NCI-H774 (cell line): ENCODE results near the gene KDELR3.
"Not testable (repeated sequence)": the region's sequence is repeated elsewhere in the genome, so short reads cannot be mapped to it uniquely, and the experiment has no call there.

ENCODE experiments used
- DNase-seq: peaks from one replicate; lab custom pipeline; 2025; lab: John Stamatoyannopoulos, UW

The KDELR3 gene

DNA sequence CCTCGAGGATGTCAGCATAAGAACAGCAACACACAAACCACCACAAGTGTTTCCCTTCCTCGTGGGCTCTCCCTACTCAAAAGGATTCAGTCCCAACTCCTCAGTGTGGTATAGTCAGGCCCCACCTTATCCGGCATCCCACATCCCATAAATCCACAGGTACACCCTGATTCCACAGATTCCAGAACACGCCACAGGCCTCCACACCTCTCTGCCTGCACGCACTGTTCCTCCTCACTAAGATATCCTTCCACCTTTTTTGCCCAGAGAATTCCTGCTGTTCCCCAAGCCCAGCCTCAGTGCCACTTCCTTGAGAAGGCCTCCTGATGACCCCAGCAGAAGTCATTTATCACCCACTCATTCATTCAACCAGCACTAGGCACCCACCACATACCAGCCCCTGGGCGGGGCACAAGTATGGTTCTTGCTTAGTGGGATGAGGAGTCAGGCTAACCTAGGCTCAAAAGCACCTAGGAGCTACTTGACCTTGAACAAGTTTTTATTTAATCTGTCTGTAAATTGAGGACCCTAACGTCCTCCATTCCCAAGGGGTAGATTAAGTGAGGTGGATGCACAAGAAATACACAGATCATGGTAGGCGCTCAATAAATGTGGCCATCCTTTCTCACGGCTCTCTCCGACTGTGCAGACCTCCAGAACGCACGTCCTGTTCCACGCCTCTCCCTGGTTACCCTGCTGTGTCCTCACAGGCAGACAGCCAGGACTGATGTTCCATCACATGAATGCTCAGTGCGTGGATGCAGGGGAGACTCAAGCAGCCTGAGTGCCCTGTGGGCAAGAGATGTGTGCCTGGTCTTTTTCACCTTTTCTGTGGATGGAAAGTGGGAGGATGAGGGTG, 10.8 kb upstream of the KDELR3 start:
- no peak for DNase-seq

DNA sequence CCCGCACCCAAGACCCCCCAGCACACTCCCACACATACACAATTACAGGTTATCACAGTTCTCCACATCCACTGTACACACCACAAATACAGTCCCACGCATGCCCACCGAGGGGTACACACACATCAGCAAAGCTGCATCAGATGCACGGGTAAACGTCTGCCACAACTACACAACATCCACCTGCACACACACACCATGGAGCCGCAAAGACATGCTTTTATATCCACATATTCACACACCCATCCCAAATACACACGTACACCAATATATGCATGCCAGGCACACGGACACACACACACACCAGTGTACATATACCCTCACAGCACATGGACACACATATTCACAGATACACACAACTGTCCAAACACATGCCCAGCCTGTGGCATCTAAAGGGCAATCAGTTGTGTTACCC, 7.5 kb upstream of the KDELR3 start:
- DNase-seq = no peak

DNA sequence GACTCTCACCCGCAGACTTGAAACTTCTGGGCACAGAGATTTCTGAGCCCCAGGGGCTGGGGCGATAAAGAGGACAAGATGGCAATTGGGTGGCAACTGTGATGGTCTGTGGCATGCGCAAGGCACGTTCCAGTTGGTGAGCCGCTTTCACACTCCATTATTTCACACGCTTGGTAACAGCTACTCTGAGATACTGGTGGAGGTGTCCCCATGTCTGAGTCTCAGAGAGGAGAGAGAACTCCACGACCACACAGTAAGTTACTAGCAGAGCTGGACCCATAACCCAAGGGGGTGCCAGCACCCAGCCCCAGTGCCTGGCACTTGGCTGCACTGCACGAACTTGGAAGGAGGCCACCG, 6.9 kb upstream of the KDELR3 start:
- DNase-seq = no peak

DNA sequence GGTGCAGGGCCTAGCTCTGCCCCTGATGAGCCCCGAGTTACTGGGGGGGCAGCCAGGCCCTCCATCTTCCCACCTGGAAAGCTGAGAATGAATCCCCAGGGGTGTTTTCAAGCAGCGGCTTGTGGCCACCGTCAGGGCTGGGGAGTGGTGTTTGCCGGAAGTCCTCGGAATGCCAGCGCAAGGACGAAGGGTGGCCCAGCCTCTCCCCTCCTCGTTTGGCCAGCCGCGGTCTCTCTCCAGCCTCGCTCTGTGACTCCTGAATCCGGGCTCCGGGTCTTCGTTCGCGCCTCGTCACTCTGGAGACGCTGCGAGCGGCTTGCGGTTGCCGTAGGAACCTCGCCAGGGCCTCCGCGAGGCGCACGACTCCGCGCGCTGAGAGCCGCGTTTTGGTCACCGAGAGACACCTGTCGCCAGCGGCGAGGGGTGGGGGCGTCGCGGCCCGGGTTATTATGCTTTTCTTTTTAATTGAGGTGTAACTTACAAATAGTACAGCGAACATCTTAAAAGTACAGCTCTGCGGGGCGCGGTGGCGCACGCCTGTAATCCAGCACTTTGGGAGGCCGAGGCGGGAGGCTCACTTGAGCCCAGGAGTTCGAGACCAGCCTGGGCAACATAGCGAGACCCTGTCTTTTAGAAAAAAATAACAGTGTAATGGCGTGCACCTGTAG, 6.3 kb upstream of the KDELR3 start:
- DNase-seq = peak; percentile 32

DNA sequence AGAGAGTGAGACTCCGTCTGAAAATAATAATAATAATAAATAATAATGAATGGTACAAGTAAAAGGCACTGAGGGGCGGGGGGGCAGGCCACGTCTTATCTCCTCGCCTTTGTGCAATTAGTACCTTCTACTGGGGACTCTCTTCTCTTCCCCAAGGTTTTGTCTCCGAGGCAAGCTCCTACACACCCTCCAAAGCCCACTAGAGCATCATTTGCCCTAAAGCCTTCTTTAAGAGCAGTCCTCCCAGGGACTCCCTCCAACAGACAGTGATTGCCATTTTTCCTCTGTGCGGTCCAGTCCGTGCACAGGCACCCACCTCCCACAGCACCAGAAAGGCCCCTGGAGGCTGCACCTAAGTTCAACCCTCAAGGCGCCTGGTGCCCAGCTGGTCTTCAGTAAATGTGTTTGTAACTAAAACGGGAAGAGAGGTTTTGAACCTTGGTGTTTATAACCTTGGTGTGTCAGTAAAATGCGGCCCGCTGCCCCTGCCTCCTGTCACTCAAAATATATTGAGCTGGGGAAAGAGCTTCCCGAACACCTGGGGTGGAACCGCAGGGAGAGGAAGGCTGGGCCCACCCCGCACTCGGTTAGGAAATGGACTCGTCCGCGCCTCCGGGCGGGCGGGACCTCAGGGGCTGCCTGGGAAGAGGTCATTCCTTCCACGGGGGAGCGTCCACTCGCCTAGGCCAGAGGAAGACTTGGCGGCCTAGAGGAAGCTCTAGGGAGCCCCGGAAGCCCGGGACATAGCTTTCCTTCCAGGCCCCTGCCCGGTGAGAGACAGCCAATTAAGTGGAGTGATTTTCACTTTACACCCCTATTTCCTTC, 4.7 kb upstream of the KDELR3 start:
- DNase-seq = no peak

DNA sequence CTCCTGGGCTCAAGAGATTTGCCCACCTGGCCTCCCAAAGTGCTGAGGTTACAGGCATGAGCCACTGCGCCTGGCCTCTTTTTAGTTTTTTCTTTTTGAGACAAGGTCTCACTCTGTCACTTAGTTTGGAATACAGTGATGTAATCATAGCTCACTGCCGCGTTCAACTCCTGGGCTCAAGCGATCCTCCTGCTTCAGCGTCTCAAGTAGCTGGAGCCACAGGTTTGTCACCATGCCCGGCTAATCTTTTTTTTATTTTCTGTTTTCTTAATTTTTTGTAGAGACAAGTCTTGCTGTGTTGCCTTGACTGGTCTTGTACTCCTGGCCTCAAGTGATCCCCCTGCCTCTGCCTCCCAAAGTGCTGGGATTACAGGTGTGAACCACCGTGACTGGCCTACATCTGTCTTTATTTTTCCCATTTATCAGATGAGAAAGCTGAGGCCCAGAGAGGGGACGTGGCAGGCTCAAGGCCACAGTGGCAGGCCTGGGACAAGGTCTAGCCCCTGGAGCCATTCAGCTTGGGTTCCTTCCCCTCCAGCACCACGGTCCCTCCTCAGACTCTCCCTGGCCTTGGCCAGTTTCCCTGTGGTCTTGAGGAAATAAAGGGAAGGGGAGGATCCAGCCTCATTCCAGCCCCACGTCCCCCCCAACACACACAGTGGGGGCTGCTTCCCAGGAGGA, 2.8 kb upstream of the KDELR3 start:
- DNase-seq = no peak

DNA sequence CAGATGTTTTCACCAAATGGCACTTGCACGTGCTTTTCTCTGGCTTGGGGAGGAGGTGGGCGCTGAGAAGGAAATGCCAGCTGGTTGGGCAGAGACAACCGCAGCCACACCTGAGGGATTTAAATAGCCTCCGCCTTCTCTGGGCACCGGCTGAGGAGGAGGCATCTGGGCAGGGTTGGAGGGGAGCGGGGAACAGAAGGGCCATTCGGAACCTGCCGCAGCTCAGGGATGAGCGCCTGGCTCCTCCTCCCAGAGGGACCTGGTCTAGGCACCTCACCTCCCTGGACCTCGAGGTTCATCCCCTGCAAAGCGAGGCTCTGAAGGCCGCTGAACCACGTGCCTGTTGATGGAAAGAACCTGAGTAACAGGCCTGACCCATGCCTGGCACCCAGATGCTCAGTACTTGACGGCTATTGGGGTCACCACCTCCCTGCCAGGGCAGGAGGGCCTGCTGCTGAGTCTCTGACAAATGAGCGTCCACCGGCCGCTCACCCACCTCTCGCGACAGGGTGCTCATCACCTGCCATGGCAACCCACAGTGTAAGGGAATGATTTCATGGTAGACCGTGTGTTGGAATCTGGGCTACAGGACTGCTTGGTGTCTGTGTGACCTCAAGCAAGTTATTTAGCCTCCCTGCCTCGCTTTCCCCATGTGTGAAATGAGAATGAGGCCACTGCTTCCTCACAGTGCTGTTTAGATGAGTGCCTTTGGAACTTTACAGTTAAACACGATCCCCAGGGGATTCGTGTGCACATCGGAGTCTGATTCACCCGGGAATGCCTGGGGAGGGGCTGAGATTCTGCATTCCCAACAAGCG, 2.0 kb upstream of the KDELR3 start:
- no peak for DNase-seq

DNA sequence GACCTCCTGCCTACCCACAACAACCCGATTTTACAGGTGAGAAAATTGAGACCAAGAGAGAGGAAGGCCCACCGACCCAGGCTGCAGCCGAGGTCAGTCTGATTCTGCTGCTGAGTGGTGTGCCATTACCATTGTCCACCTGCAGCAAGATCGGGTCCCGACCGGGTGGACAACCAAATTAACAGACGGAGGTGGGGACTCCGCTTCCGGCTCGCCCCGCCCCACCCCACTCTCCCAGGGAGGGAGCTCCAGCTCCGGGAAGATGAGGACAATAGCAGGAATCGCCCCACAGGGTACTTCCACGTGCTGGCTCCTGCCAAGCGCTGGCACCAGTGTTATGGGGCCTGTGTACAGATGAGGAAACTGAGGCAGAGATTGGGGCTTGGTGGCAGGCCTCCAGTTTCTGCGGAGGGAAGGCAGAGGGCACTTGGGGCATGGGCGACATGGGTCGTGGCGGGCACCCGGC, 425 bp upstream of the KDELR3 start:
- no peak for DNase-seq

DNA sequence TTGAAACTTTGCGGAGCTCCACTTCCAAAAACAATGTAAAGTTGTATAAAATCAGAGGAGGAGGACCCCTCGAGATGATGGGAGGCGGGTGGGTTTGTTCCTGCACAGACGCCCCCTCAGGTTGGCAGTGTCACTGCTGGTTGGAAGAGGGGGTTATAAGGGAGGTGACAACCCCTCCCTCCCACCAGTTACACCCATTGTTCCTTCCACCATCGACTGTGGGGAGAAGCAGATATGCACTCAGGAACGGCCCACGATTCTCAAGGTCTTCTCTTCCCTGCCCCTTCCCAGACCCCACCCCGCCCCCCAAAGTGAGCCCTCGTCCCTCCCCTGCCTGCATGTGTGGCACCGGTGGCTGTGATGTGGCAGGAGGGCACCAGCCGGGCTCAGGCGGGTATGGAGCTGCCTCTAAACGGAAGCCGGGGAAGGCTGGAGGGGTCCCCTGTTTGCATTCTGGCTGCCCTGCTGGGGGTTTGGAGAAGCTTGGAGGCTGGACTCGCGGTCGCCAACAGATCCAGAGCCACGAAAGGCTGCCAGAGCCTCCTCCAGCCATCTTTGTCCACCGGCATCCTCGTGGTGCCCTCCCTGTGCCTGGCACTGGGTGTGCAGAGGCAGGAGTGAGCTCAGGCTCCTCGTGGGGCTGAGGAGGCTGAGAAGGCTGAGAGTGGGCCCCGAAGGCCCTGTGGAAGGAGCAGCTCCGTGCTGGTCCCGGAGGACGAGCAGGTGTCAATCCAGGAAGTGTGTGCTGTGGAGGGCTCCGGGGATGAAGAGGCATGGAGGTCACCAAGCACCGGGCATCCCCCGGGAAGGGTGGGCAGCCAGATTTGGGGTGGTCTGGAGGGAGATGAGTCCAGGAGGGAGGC, 778 bp downstream of the KDELR3 start:
- DNase-seq = no peak

DNA sequence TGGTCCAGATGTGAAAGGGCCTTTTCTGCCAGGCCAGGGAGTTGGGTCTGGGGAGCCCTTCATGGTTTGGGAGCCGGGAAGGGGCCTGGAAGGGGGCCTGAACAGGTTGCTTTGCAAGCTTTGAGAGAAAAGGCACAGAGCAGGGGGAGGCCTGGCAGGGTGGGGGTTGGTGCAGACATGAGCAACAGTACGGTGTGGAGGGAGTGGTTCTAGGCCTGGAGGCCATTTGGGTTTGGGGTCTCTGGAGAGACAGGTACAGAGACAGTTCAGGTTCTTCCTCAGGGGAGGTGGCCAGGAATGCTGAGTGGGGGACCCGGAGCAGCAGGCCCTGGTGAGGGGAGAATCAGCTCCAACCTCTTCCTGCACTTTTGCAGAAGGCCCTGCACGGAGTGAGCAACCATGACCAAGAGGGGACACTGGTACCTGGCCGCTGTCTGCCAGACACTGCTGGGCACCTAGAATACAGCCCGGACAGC, 1.4 kb downstream of the KDELR3 start:
- no peak for DNase-seq

DNA sequence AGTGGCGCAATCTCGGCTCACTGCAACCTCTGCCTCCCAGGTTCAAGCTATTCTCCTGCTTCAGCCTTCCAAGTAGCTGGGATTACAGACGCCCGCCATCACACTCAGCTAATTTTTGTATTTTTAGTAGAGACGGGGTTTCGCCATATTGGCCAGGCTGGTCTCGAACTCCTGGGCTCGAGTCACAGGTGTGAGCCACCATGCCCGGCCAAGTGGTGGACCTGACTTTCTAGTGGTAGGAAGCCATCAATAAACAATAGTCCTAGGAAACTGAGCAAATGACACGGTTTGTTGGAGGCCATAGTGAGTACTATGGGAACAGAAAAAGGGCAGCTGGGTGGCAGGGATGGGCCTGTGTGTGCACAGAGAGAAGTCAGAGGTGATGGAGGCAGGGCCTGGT, 2.3 kb downstream of the KDELR3 start:
- DNase-seq = not testable (repeated sequence)

DNA sequence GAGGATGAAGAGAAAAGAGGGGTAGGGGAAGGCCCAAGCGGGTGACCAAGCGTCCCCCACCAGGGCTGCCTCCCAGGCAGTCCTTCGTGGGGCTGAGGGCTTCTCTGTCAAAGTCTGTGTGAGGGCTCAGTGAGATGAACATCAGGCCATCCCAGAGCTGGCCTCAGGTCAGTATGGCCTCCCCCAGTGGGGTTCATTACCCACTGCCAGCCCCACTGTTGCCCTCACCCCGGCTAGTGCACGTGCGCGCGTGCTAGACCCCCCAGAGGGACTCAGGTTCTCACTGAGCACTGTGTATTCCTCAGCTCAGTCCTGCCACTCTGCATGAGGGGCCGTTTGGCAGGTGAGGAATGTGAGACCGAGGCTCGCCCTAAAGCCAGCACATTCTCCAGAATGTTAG, 3.3 kb downstream of the KDELR3 start:
- no peak for DNase-seq

DNA sequence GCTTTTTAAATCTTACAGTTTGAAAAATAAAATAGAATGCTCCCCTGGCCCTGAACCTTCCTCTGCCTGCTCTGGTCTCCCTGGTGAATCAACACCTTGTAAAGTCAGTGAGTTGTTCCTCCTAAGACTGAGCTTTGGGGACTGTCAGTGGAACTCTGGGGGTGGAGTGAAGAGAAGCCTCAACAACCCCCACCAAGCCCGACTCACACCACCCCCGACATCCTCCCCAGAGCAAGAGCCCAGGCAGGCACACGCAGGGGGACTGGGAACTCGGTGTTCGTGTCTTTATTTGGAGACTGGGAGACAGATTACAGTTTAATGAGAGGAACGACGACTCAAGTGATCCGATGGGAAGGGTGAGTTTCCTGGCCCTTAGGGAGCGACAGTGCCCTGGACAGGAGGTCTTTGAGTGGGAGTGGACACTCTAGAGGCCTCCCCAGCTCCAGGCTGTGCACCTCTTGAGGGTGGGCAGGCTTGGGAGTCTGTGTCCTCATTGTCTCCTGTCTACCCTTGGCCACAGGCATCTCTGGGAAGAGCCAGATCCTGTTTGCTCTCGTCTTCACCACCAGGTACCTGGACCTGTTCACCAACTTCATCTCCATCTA, 6.2 kb downstream of the KDELR3 start:
- DNase-seq = no peak

DNA sequence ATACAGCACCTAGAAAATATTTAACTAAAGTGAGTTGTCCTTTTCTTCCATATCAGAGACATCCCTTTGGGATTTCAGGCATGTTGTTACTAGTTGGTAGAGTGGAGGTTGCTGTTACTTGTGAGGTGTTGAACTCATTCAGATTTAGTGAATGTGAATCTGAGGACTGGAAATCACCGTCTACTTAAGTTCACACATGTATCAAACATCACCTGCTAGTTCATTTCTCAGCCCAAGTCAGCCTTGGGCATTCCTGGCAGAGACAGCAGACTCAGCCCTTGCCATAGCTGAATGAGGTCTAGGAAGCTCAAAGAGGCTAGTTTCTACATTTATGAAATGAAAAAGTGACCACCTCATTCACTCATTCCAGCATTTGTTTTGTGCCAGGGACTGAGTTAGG, 9.7 kb downstream of the KDELR3 start:
- DNase-seq = no peak

DNA sequence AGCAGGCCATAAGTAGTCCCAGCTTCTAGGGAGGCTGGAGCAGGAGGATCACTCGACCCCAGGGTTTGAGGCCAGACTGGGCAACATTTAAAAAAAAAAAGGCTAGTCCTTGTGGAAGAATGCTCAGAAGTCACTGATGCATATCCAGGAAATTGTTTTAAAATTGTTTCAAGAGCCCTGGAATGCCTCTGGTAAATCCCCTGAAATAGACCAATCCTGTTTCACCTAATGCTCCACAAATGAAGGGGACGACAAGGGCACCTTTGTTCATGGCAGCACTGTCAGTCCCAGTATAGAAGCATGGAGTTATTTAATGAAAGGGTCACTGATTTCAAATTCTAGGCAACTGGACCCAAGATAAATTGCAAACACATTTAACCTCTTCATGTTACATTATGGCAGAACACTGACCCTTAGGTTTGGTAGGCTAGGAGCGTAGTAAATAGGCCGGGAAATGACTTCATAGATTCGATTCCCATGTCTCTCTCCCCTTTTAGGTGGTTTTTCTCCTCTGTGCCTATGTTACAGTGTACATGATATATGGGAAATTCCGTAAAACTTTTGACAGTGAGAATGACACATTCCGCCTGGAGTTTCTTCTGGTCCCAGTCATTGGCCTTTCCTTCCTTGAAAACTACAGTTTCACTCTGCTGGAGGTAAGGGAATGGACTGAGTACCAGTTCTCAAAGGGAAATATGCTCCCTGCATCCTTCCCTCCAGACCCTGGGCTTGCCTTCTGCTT, 11.4 kb downstream of the KDELR3 start:
- no peak for DNase-seq

DNA sequence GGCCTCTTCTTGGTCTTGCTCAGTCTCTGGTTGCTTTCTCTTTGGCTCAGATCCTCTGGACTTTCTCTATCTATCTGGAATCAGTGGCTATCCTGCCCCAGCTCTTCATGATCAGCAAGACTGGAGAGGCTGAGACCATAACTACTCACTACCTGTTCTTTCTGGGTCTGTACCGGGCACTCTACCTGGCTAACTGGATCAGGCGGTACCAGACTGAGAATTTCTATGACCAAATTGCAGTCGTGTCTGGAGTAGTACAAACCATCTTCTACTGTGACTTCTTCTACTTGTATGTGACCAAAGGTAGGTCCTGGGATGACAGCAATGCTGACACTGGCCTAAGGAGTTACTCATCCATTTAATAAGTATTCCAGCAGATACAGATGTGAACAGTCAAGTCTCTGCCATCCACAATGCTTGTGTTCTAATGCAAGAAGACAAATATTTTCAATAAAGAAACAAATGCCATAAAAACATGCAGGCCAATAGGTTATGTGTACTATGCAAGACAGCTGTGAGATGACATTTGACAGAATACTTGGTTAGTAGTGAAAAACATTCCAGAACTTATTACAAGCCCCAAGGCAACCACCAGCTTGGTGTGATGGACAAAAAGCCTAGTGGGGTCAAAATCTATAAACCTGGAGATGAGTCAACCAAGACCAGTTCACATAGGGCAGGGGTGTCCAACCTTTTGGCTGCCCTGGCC, 13.4 kb downstream of the KDELR3 start:
- no peak for DNase-seq

DNA sequence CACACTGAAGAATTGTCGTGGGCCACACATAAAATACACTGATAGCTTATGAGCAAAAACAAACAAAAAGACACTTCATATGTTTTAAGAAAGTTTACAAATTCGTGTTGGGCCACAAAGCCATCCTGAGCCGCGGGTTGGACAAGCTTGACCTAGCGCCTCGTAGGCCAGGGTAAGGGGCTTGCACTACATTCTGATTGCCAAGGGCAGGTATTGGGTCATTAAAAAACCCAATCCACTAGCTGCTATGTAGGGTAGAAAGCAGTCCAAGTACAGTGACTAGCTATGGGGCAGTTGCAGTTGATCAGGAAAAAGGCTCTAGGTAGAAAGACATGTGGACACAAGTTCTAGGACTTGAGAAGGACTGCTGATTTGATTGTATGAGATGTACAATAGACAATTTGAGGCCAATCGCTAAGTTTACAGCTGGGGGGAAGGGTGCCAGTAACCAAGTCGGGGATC, 14.0 kb downstream of the KDELR3 start:
- DNase-seq = no peak

DNA sequence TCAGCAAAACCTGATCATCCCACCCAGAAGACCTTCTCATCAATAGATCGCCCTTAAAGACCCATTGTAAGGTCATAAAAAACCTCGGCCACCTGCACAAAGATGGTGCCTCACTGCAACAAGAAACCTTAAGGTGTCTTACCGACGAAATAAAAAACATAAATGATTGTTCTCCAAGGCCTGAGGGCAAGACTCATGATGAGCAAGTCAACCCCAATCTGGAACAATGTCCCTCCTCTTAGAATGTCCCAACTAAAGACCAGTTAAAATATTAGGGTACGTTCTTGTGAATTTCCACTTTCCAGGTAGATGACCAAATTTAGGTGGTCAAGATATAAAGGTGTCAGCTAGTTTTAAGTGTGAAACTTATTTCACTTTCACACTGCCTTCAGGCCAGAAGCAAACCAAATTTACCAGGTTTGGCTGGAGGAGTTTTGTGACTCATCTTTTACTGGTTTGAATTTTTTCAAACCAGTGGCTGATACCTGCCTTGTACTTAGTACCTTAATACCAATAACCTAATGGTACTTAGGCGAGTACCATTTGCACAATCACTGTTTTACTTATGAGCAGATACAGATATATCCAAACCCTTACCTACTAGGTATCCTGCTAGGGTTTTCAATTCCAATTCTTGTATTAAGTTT, 14.9 kb downstream of the KDELR3 start:
- DNase-seq = no peak
